C4-2B (cell line): ENCODE results near the gene TAF1.
"Not testable (repeated sequence)": the region's sequence is repeated elsewhere in the genome, so short reads cannot be mapped to it uniquely, and the experiment has no call there.

Experiments
- ZFX ChIP-seq: fragments of 450-650 bp; IDR thresholded peaks from 2 replicates; pipeline ENCODE4 v1.6.1; 2017
- TF ChIP-seq, protein P1 (sequence below): fragments of 450-650 bp; conservative IDR thresholded peaks from 2 replicates; pipeline ENCODE4 v1.5.1; 2017; ENCODE audit warnings: mild to moderate bottlenecking

GRCh38 chrX:71513731-71514130 is 147.6 kb downstream of the TAF1 start:
- TF ChIP-seq, protein P1, sequence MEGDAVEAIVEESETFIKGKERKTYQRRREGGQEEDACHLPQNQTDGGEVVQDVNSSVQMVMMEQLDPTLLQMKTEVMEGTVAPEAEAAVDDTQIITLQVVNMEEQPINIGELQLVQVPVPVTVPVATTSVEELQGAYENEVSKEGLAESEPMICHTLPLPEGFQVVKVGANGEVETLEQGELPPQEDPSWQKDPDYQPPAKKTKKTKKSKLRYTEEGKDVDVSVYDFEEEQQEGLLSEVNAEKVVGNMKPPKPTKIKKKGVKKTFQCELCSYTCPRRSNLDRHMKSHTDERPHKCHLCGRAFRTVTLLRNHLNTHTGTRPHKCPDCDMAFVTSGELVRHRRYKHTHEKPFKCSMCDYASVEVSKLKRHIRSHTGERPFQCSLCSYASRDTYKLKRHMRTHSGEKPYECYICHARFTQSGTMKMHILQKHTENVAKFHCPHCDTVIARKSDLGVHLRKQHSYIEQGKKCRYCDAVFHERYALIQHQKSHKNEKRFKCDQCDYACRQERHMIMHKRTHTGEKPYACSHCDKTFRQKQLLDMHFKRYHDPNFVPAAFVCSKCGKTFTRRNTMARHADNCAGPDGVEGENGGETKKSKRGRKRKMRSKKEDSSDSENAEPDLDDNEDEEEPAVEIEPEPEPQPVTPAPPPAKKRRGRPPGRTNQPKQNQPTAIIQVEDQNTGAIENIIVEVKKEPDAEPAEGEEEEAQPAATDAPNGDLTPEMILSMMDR, result not testable (repeated sequence)
- TF ChIP-seq ZFX, result not testable (repeated sequence)
